Duodenal mucosa (tissue), 2 donors: ENCODE results near the gene VIPR1.
A peak's percentile ranks its signal among the peaks of the same experiment; 100 is the strongest.

Experiments
- H3K27ac ChIP-seq: one replicate; pipeline ENCODE4 v1.7.0; 2013; ENCODE audit warnings: low read depth, low read length
- H3K27me3 ChIP-seq, 2 donors: one replicate each; pipeline ENCODE4 v1.7.0; 2013; ENCODE audit warnings: low read length in 2 of 2, control low read depth in 1 of 2; ENCODE audit not compliant: insufficient read depth in 2 of 2, control insufficient read depth in 1 of 2
- H3K36me3 ChIP-seq, 2 donors: one replicate each; pipeline ENCODE4 v1.7.0; 2013; ENCODE audit warnings: low read length in 2 of 2, control low read depth in 1 of 2; ENCODE audit not compliant: insufficient read depth in 2 of 2, control insufficient read depth in 1 of 2
- H3K4me1 ChIP-seq, 2 donors: one replicate each; pipeline ENCODE4 v1.7.0; 2013; ENCODE audit warnings: low read length in 2 of 2, control low read depth in 1 of 2; ENCODE audit not compliant: insufficient read depth in 2 of 2, control insufficient read depth in 1 of 2
- H3K4me3 ChIP-seq, 2 donors: one replicate each; pipeline ENCODE4 v1.7.0; 2013; ENCODE audit warnings: low read length in 2 of 2, low read depth in 1 of 2
- H3K9ac ChIP-seq, 2 donors: one replicate each; pipeline ENCODE4 v1.7.0; 2013; ENCODE audit warnings: low read length in 2 of 2, low read depth in 1 of 2
- H3K9me3 ChIP-seq, 2 donors: one replicate each; pipeline ENCODE4 v1.7.0; 2013; ENCODE audit warnings: low read length in 2 of 2, control low read depth in 1 of 2; ENCODE audit not compliant: control insufficient read depth in 1 of 2

VIPR1 gene

DNA sequence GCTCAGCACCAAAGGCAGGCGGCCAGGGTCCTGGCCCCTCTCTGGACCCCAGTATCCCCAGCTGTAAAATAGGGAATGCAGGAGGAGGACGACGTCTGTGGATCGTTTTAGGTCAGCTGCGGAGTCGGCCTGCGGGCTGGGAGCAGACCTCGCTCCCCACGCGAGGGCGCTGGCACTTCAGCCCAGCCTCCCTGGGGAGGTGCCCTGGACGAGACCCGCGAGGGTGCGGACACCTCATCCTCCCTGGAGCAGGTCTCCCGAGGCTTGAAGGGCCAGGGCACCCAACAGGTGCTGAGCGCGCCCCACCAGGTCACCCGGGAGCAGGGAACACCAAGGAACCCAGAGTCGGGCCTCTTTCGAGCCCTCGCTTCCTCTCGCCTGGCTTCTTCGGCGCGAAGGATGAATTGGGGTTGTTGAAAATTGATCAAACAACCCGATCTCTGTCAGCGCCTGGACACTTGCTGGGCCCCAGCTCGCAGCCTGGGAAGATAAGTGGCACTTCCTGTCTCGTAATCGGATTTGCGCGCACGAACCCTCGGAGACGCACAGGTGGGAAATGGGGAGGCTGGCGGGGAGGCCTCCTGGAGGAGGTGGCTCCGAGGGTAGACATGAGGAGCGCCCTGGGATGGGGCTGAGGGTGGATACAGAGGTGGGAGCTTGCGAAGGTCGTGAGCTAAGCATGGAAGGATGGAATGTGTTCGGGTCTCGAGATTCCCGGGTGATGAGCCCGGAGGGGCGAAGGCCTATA lies 588 bp upstream of the VIPR1 start:
- Histone ChIP-seq H3K9ac (peak overlapping the region; percentile 14 to 77), H3K36me3 (no peaks in the 10 kb centered on the region), H3K4me3 (peak overlapping the region; percentile 65 to 83), H3K27me3 (peaks cover 7% of the 10 kb centered on the region in 2 donors), H3K9me3 (no peaks in the 10 kb centered on the region), H3K4me1 (peaks cover 47 to 48% of the 10 kb centered on the region in 2 donors), H3K27ac (no peak overlapping the region)

GRCh38 chr3:42503251-42503924 lies 945 bp downstream of the VIPR1 start:
- peaks cover 48 to 53% of the 10 kb centered on the region in 2 donors for H3K4me1 ChIP-seq
- peak overlapping the region; percentile 58 to 77 for H3K9ac ChIP-seq
- peaks cover 7% of the 10 kb centered on the region in 2 donors for H3K27me3 ChIP-seq
- peak overlapping the region; percentile 65 to 83 for H3K4me3 ChIP-seq
- no peaks in the 10 kb centered on the region for H3K9me3 ChIP-seq
- H3K36me3 ChIP-seq = no peaks in the 10 kb centered on the region
- peak overlapping the region; percentile 80 for H3K27ac ChIP-seq

GRCh38 chr3:42503957-42504333 lies 1.5 kb downstream of the VIPR1 start:
- Histone ChIP-seq H3K4me3 (peak overlapping the region; percentile 65 to 83), H3K9ac (peak overlapping the region; percentile 58 to 68)

DNA sequence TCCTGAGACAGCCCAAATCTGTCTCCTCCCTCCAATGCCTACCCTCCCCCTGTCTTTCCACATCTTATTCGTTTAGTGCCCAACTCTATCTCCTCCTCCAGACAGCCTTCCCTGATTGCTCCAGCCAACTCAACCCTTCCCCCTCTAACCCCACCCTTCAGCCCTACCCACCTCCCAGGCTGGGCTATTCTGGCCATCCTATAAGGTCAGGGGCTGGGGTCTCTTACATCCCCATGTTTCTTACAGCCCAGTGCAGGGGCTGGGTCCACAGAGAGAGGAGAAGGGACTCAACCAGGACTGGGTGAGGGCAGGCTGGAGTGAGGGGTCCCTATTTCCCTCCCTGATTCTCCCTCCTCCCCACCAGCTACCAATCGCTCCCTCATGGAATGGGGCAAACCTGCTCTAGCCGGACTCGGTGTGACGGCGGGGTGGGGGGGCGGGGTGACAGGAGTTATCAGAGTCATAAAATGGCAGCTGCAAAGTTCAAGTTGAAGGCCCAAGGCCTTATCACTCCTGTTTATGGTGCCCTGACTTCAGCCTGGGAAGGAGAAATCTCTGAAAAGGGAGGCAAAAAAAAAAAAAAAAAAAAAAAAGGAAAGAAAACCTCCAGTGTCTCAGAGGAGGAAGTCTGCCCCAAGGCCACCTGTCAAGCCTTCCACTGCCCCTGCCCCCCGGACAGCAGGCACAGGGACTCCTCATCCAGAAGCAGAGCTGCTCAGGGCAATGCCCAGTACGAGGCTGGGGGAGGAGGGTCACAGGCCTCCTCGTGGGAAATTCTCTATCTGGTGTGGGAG lies 2.1 kb downstream of the VIPR1 start:
- Histone ChIP-seq H3K9me3 (no peaks in the 10 kb centered on the region), H3K36me3 (no peaks in the 10 kb centered on the region), H3K9ac (peak overlapping the region; percentile 58 to 68), H3K4me3 (peak overlapping the region; percentile 65 to 83), H3K27ac (peak overlapping the region; percentile 80), H3K27me3 (peaks cover 7% of the 10 kb centered on the region in 2 donors), H3K4me1 (peaks cover 59 to 64% of the 10 kb centered on the region in 2 donors)

More at GRCh38 chr3:42503957-42504333, 1.5 kb downstream of the VIPR1 start:
- no peaks in the 10 kb centered on the region for H3K9me3 ChIP-seq
- peak overlapping the region; percentile 80 for H3K27ac ChIP-seq
- H3K4me1 ChIP-seq = peaks cover 53 to 58% of the 10 kb centered on the region in 2 donors
- H3K27me3 ChIP-seq = peaks cover 7% of the 10 kb centered on the region in 2 donors
- H3K36me3 ChIP-seq = no peaks in the 10 kb centered on the region

DNA sequence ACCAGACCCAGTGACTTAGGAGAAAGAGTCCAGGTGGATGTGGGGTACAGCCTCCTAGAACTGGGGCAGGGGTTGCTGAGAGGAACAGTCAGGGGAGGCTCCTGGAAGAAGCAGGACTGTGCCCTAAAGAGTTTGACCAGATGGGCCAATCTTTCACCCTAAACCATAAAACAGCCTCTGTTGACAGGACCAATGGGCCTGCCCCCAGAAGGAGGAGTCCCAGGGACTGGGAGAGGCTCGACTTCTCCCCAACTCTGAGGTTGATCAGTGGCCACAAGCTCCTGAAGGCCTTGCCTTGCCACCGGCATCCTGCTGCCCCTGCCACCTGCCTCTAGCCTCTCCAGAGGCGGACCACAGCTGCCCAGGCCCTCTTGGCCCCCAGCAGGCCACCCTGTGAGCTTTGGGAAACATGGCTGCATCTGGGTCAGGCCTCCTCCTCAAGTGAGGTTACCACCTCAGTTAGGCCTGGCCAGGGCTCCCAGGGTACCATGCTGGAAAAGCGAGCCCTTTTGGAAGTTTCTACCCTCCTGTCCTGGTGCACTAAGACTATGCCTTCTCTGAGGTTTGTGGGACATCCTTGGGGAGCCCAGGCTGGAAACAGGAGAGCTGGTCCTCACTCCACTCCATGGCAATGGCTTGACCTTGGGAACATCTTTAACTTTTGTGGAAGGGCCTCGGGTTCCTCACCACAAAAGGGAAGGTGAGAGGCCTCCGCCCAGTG lies 2.8 kb downstream of the VIPR1 start:
- peak overlapping the region; percentile 43 to 51 for H3K4me3 ChIP-seq
- H3K9ac ChIP-seq = peak overlapping the region; percentile 53 to 66
- H3K36me3 ChIP-seq = no peaks in the 10 kb centered on the region
- peaks cover 3 to 6% of the 10 kb centered on the region in 2 donors for H3K27me3 ChIP-seq
- H3K27ac ChIP-seq = peak overlapping the region; percentile 78
- peaks cover 67 to 72% of the 10 kb centered on the region in 2 donors for H3K4me1 ChIP-seq
- H3K9me3 ChIP-seq = no peaks in the 10 kb centered on the region

- H3K4me1 ChIP-seq = peaks cover 73 to 78% of the 10 kb centered on the region in 2 donors
Measured at GRCh38 chr3:42505849-42506410, 3.5 kb downstream of the VIPR1 start.

GRCh38 chr3:42507252-42507651 lies 4.8 kb downstream of the VIPR1 start:
- Histone ChIP-seq H3K27ac (peak overlapping the region; percentile 76), H3K36me3 (peaks cover 0 to 4% of the 10 kb centered on the region in 2 donors), H3K4me1 (peaks cover 74 to 80% of the 10 kb centered on the region in 2 donors), H3K4me3 (peak overlapping the region; percentile 1 to 28), H3K9ac (peak overlapping the region; percentile 40 to 53), H3K9me3 (no peaks in the 10 kb centered on the region), H3K27me3 (no peaks in the 10 kb centered on the region)

More at GRCh38 chr3:42505849-42506410, 3.5 kb downstream of the VIPR1 start:
- Histone ChIP-seq H3K9ac (peak overlapping the region; percentile 53 to 66), H3K27me3 (peaks cover 0 to 3% of the 10 kb centered on the region in 2 donors), H3K27ac (peak overlapping the region; percentile 78), H3K9me3 (no peaks in the 10 kb centered on the region), H3K36me3 (no peaks in the 10 kb centered on the region), H3K4me3 (peak overlapping the region; percentile 43 to 51)

- Histone ChIP-seq H3K27me3 (no peaks in the 10 kb centered on the region), H3K9ac (peak overlapping the region; percentile 40 to 53), H3K4me3 (peak overlapping the region; percentile 17 to 28), H3K36me3 (peaks cover 0 to 4% of the 10 kb centered on the region in 2 donors), H3K27ac (peak overlapping the region; percentile 76), H3K9me3 (no peaks in the 10 kb centered on the region), H3K4me1 (peaks cover 78 to 82% of the 10 kb centered on the region in 2 donors)
Measured at GRCh38 chr3:42507761-42508335, 5.4 kb downstream of the VIPR1 start.

- Histone ChIP-seq H3K9me3 (no peaks in the 10 kb centered on the region), H3K9ac (no peak overlapping the region), H3K4me1 (peaks cover 79 to 82% of the 10 kb centered on the region in 2 donors), H3K27ac (no peak overlapping the region), H3K4me3 (no peak overlapping the region), H3K36me3 (peaks cover 0 to 4% of the 10 kb centered on the region in 2 donors), H3K27me3 (no peaks in the 10 kb centered on the region)
Measured at GRCh38 chr3:42508562-42508961, 6.1 kb downstream of the VIPR1 start.
